Prostate gland (tissue), 2 donors: ENCODE results near the gene B9D2.

Experiments used
- CTCF ChIP-seq, 4 experiments: fragments of 200-600 bp in 2 of 4; fragments of 450-650 bp in 2 of 4; sonication (generic) in 2 of 4; IDR thresholded peaks; 1 replicate in 3 of 4; 2 replicates in 1 of 4; pipeline ENCODE4 v1.5.1; 2016 to 2019; ENCODE audit warnings: antibody characterized with exemption in 4 of 4, mild to moderate bottlenecking in 2 of 4, moderate library complexity in 2 of 4
- POLR2A ChIP-seq: fragments of 450-650 bp; IDR thresholded peaks from one replicate; pipeline ENCODE4 v1.6.1; 2016; ENCODE audit warnings: antibody characterized with exemption, mild to moderate bottlenecking

- TF ChIP-seq CTCF (IDR thresholded peaks at IDR 0.05) (no peak), POLR2A (no peak)
These were observed 38.9 kb downstream of the B9D2 start for GRCh38 chr19:41324921-41325639.
